GM15510 (cell line): Measurements from ENCODE around the gene CNTN4.

Source experiments
- POLR2A ChIP-seq: IDR thresholded peaks from 3 replicates; pipeline ENCODE4 v1.6.1; 2011; ENCODE audit warnings: borderline replicate concordance; ENCODE audit not compliant: insufficient read length; ENCODE audit errors: extremely low read depth

CNTN4 gene

DNA sequence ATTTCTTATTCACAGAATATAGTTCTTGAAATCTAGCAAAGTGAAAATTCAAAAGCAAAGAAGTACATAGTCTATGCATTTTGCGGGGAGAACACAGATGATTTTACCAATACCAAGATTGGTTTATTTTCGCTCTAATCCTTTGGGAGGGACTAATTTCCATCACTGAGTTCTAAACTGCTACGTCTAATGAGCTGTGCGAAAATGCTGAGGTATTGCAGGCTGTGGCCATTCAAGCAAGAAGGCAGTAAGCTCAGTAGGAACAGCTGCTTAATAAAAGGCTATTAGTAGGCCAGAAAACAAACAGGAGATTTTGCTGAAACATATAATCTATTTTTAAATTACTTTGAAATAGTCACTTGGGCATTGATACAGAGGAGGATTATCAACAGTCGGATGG lies 379.0 kb downstream of the CNTN4 start:
- TF ChIP-seq POLR2A: no peak

DNA sequence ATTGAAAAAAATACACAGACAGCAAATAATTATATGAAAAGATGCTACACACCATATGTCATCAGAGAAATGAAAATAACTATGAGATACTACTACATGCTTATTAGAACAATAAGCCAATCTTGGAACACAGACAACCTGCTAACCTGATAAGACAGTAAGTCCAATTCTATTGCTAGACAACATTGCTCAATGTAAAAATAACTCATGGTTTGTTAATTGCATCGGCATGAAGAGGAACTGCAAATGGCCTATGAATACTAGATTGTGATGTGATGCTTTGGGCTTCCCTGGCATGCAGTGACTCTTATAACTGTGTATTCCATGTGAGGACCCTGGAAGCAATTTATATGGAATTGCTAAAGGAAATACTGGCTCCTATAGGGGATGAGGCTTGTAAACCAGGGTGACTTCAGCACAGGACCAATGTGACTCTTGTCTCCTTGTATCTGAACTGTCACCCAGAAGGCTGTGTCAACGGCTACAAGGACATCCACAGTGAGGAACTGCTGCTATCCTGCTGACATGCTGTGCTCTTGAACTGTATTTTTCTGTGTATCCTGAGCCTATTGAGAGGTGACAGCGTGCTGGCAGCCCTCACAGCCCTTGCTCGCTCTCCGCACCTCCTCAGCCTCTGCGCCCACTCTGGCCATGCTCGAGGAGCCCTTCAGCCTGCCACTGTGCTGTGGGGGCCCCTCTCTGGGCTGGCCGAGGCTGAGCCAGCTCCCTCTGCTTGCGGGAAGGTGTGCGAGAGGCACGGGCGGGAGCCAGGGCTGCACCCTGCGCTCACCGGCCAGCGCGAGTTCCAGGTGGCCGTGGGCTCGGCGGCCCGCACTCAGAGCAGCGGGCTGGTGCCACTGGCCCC lies 385.7 kb downstream of the CNTN4 start:
- TF ChIP-seq POLR2A: no peak

DNA sequence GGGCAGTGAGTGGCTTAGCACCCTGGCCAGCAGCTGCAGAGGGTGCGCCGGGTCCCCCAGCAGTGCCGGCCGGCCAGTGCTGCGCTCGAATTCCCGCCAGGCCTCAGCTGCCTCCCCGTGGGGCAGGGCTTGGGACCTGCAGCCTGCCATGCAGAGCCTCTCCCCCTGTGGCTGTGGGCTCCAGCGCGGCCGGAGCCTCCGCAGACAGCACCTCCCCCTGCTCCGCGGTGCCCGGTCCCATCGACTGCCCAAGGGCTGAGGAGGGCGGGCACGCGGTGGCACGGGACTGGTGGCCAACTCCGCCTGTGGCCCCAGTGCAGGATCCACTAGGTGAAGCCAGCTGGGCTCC lies 386.3 kb downstream of the CNTN4 start:
- no peak for TF ChIP-seq POLR2A

DNA sequence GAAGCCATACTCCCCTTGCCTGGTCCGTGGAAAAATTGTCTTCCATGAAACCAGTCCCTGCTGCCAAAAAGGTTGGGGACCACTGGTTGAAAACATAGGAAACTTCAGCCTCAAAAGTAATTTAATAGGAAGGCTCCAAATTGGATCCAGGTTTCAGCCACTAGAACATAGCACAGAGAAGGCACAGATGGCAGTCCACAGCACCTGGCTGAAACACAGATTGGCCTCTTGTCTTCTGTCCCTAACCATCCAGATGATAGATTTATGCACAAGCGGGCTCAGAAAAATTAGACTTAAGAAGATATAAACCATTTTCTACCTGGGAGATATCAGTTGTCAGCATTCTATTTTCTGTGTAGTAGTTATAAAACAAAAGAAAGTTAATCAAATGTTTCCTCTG lies 397.1 kb downstream of the CNTN4 start:
- no peak for TF ChIP-seq POLR2A

DNA sequence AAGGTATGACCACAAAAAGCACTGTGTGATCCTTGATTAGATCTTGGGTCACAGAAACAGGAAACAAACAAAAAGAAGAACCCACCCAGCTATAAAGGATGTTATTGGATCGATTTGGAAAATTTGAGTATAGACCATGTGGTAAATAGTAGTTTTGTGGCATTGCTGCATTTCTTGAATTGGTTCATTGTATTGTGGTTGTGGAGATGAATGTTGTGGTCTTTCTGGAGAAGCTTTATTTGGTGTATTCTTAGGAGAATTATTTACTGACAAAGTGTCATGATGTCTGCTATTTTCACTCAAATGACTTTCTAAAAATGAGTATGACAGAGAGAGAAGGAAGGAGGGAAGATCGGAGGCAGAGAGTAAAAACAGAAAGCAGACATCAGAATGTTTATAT lies 406.2 kb downstream of the CNTN4 start:
- TF ChIP-seq POLR2A: no peak

DNA sequence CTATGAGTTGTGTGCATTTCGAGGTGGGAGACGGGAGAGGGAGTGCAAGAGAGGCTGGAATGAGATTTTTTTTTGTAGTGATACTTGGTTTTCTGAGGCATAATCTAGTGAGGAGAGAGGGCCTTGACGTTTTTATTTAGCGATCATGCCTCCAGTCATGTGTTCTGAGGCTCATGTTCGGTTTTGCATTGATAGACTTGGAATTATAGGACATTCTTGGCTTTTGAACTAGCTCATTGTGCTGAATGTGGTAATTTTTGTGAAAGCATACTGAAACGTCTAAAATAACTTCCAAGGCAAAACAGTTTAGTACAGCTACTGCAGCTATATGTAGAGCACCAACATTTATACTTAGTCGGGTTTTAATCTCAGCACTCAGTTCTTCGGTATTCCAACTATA lies 408.1 kb downstream of the CNTN4 start:
- TF ChIP-seq POLR2A: no peak

DNA sequence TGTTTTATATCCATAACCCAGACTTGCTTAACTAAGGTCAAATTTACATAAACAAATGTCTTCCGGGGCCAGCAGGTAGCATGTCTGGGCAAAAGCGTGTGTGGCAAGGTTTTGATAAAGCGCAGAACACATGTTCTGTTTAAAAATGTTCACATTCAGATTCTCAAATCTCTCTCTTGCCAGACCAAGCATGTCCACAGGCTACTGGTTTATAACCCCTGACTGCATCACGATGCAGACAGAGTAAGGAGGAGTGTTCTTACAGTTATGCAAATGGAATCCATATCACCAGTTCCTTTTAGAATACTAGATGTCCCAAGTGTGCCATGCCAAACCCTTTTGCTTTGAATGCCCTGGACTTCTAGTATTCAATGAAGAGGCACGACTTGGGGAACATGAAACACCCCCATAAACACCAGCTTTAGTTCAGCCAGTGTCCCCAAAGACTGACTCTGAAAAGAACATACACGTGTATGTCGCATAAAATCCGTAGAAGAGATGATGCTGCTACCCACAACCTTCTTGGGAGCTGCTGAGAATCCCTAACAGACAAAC lies 412.0 kb downstream of the CNTN4 start:
- TF ChIP-seq POLR2A: no peak

DNA sequence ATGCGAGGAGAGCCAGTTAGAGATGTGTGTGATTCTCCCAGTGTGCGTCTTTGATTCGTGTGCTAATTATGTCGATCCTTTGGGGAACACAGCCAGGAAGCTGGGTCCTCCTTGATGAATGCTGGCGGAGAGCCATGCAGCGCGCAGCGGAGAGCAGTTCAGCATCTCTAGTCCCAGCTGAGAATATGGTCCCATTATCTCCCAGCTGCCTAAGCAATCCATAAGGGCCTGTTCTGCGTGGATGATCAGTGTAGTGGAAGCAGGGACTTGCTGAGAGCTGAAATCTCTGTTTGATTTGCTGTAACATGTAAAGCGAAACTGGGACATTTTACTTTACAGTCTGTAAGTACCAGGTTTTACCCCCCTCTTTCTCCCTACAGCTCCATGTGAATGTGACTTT lies 412.7 kb downstream of the CNTN4 start:
- TF ChIP-seq POLR2A: no peak

DNA sequence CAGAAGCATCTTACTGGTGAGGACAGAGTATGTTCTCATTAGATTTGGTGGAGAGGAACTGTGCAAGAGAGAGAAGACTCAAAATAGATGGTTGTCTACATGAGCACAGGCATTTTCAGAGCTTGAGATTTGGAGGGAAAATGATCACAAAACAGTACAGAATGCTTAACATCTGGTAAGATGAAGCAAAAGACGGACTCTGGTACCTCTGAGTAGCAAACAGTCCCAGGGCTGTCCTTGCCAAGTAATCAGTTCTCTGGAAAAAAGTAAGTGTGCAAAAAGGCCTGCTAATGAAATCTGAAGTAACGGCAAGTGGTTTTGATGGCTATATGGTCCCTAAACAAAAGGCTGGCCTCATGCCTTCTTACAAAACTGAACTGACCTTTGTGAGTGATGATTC lies 414.2 kb downstream of the CNTN4 start:
- no peak for TF ChIP-seq POLR2A

DNA sequence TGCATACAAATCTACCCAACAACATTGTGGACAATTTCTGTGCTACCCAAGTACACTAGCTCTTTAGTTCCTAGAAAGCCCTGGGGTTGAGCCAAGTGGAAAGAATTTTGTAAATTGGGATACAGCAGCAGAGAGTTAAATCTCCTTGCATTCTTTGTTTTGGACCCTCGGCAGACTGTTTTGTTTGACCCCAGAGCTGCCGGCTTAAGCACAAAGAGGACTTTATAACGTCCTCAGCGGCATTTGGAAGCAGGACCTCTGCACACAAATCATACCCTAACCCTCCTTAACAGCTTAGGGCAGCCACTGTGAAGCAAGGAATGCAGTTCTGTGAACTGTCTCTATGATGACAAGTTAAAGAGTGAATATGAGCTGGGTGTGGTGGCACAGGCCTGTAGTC lies 415.3 kb downstream of the CNTN4 start:
- no peak for TF ChIP-seq POLR2A

DNA sequence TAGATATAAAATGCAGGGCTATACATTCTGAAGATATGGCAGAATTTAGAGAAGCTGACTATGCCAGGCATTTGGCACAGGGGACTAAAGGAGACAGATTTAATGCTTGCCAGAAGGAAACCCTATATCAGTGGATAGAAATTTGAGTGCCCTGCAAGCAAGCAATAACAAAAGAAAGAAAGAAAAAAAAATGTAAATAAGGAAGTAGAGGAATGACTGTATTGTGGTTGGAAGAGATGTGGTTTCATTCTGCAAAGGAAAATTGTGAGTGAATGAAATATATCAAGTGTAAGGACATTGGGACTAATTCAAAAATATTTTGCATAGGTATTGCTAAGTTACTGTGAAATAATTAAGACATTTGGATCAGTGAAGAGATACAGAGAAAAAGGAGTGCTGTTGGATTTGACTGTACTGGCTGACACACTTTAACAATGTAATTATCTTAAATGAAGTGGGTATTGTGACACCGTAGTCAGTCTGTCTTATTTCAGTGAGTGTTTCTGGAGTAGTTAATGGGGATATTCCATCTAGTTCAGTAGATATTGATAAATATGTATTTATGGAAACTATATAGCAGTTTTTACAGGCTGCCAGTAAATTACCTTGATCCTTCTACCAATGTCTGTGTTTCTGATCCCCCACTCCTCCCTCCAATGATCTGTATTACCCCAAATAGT lies 418.2 kb downstream of the CNTN4 start:
- no peak for TF ChIP-seq POLR2A

DNA sequence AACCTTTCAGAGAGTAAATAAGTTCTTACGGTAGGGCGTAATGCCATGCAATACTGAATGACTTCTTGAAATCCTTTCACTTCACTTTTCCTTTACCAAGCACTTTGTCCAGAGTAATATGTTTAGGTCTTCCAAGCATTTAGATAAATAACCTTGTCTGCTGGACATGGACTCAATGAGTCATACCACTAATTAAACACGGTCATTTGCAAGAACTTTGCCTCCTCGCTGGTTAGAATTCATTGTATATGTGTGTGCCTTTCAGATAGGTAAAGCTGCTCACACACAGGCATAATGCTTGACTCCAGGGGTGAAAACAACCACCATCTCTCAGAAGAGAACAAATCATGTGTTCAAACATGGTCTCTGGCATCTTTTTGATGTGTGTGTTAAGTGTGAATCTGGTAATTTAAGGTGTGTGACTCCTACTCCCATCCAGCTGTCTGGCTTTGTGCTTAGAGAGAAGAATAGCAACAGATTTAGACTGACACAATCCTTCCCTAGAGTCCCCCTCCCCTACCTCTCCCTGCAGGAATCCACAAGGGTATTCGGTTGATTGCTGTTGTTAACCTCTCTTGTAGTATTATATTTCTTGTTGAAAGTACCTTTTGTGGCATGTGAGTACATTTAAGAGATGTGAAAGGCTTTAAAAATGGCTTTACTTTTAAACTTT lies 419.0 kb downstream of the CNTN4 start:
- no peak for TF ChIP-seq POLR2A

DNA sequence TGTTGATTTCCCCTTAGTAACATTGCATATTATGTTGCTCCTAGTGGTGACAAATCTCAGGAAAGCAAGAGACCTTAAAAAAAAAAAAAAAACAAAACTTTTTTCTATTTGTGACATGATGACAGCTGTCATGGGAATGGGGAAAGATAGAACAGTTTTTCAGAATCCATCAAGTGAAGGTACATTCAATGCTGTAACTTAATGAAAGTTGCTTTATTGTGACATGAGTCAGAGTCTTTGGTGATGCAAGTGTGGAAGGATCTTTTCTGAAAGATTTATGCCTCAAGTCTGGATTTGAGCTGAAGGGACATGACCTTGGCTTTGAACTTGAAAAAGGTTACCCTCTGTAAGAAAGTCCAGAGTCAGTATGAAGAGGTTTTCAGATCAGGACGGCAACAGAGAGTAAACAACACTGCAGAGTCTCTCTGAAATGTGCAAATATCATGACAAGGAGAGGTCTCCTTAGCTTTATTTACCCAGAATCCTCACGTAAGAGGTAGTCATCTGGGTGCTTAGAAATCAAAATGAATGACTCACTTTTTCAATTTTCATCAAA lies 424.7 kb downstream of the CNTN4 start:
- TF ChIP-seq POLR2A: no peak

DNA sequence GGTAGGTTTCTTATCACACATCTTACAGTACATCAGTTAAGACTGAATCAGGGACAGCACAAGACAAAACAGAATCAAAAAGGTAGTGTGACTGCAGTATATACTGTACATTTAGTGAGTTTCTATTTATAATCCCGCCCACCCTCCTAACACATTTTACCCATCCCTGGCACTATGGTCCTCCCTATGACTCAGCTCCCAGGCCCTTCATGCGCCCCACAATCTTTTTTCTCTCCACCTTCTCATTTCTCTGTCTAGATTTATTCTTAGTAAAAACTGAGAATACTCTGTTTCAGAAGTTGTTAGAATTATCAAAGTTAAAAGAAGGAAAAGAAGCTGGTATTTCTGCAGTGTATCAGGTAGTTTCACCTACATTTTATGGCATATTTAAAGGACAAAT lies 427.3 kb downstream of the CNTN4 start:
- TF ChIP-seq POLR2A: no peak

DNA sequence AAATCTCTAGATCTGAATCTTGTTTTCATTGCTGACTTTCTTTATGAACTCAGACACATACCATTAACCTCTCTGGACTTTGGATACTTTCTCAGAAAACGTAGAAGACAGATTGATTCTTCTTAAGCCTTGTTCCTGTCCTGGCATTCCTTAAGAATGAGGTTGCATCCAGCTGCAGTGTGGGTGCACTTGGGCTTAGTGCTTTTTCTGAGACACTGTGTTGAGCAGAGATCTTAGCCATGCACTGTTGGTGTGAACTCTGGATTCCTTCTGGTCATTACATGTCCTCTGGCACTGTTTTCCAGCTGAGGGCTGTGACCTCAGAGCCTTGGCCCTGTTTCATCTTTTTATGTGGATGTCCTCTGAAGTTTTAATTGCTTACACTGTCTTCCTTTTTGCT lies 428.3 kb downstream of the CNTN4 start:
- TF ChIP-seq POLR2A: no peak
